HepG2 (cell line): ENCODE results near the gene DTYMK. TPM values are rescaled to one million over a fixed set of nuclear protein-coding genes. Genes with fewer than 3 reads are reported as not detected.
A peak's percentile ranks its signal among the peaks of the same experiment; 100 is the strongest.

Experiments used
- BRCA1 ChIP-seq: sonication (generic); formaldehyde crosslinking; IDR thresholded peaks from 2 replicates; pipeline ENCODE4 v1.4.0; 2020; ENCODE audit warnings: missing genetic modification reagents
- EHMT2 ChIP-seq: fragments of 200-600 bp; sonication (generic); IDR thresholded peaks from 2 replicates; pipeline ENCODE4 v1.7.0; 2017; ENCODE audit warnings: antibody characterized with exemption, low read depth, low read length, borderline replicate concordance
- ETV6 ChIP-seq: sonication (generic); formaldehyde crosslinking; conservative IDR thresholded peaks from 2 replicates; pipeline ENCODE4 v1.4.0; 2020; ENCODE audit warnings: missing genetic modification reagents
- FOXC1 ChIP-seq: sonication (generic); formaldehyde crosslinking; IDR thresholded peaks from 2 replicates; pipeline ENCODE4 v1.8.0; 2022; ENCODE audit warnings: mild to moderate bottlenecking, missing genetic modification reagents, borderline replicate concordance
- GATAD2A ChIP-seq: IDR thresholded peaks from 2 replicates; pipeline ENCODE4 v1.6.1; 2016
- JUN ChIP-seq: sonication (generic); formaldehyde crosslinking; IDR thresholded peaks from 2 replicates; pipeline ENCODE4 v1.4.0; 2020; ENCODE audit warnings: mild to moderate bottlenecking, missing genetic modification reagents
- POLR2A ChIP-seq, 2 experiments: IDR thresholded peaks; 2 replicates each; pipeline ENCODE4 v1.6.1; 2011; ENCODE audit warnings: low read depth in 2 of 2, low read length in 2 of 2, mild to moderate bottlenecking in 1 of 2, moderate library complexity in 1 of 2; ENCODE audit not compliant: insufficient read depth in 1 of 2
- RAD51 ChIP-seq: fragments of 450-650 bp; IDR thresholded peaks from 2 replicates; pipeline ENCODE4 v1.6.1; 2016; ENCODE audit warnings: borderline replicate concordance
- SOX6 ChIP-seq, 2 experiments: fragments of 450-650 bp in 1 of 2; sonication (generic) in 1 of 2; formaldehyde crosslinking in 1 of 2; IDR thresholded peaks; 2 replicates each; pipeline versions ENCODE4 v1.4.0 to v1.6.1; 2017 to 2020; ENCODE audit warnings: antibody characterized with exemption in 1 of 2, mild to moderate bottlenecking in 1 of 2, missing genetic modification reagents in 1 of 2
- THYN1 ChIP-seq: sonication (generic); formaldehyde crosslinking; IDR thresholded peaks from 2 replicates; pipeline ENCODE4 v1.8.1; 2023; ENCODE audit warnings: low read depth, mild to moderate bottlenecking, moderate library complexity, missing genetic modification reagents, borderline replicate concordance
- ZNF572 ChIP-seq: sonication (generic); formaldehyde crosslinking; IDR thresholded peaks from 2 replicates; pipeline ENCODE4 v1.5.1; 2020; ENCODE audit warnings: mild to moderate bottlenecking, missing genetic modification reagents
- ZNF580 ChIP-seq: IDR thresholded peaks from 2 replicates; pipeline ENCODE4 v1.6.1; 2016; ENCODE audit warnings: low read depth, borderline replicate concordance
- ZNF883 ChIP-seq: sonication (generic); formaldehyde crosslinking; IDR thresholded peaks from 2 replicates; pipeline ENCODE4 v1.5.1; 2020; ENCODE audit warnings: mild to moderate bottlenecking, missing genetic modification reagents; ENCODE audit errors: not compliant biosample characterization
- ZSCAN12 ChIP-seq: sonication (generic); formaldehyde crosslinking; IDR thresholded peaks from 2 replicates; pipeline ENCODE4 v1.9.0; 2021; ENCODE audit warnings: mild to moderate bottlenecking, missing genetic modification reagents
- polyA plus RNA-seq, 8 experiments: library from polyadenylated mRNA; depleted of rRNA in 3 of 8; stranded (reverse) in 7 of 8; unstranded in 1 of 8; fragments of >200 nt; fragmentation: Illumina TruSeq in 4 of 8; extraction: Trizol in 4 of 8; gene quantifications; 2 replicates each; pipeline versions ENCODE4 v1.2.1 to v1.2.3, GENCODE V29; 2011 to 2016; ENCODE audit warnings: low read depth in 4 of 8, missing spikeins in 1 of 8, mixed read lengths in 1 of 8; ENCODE audit not compliant: insufficient read depth in 1 of 8
- total RNA-seq, 5 experiments: library from RNA; depleted of rRNA; stranded (reverse); fragments of >200 nt; fragmentation: Illumina TruSeq; extraction: Trizol; gene quantifications; 2 replicates each; pipeline ENCODE4 v1.2.3, GENCODE V29; 2016; ENCODE audit warnings: low read depth in 1 of 5
- TF ChIP-seq, protein P1 (sequence below): conservative IDR thresholded peaks from 2 replicates; pipeline ENCODE4 v1.6.1; 2018; ENCODE audit warnings: missing genetic modification reagents
- TF ChIP-seq, protein P2 (sequence below): sonication (generic); formaldehyde crosslinking; IDR thresholded peaks from 2 replicates; pipeline ENCODE4 v1.4.0; 2020; ENCODE audit warnings: missing genetic modification reagents
- TF ChIP-seq, protein P3 (sequence below): sonication (generic); formaldehyde crosslinking; conservative IDR thresholded peaks from 2 replicates; pipeline ENCODE4 v1.5.0; 2020; ENCODE audit warnings: missing genetic modification reagents
- TF ChIP-seq, protein P4 (sequence below): IDR thresholded peaks from 2 replicates; pipeline ENCODE4 v1.6.1; 2016; ENCODE audit warnings: low read depth

The DTYMK gene
- total and polyA plus RNA-seq, 2 of the 13 experiments (the other 11 are each of a cell fraction or from before 2014, with no cell fraction given): 57.5 to 134 TPM

DNA sequence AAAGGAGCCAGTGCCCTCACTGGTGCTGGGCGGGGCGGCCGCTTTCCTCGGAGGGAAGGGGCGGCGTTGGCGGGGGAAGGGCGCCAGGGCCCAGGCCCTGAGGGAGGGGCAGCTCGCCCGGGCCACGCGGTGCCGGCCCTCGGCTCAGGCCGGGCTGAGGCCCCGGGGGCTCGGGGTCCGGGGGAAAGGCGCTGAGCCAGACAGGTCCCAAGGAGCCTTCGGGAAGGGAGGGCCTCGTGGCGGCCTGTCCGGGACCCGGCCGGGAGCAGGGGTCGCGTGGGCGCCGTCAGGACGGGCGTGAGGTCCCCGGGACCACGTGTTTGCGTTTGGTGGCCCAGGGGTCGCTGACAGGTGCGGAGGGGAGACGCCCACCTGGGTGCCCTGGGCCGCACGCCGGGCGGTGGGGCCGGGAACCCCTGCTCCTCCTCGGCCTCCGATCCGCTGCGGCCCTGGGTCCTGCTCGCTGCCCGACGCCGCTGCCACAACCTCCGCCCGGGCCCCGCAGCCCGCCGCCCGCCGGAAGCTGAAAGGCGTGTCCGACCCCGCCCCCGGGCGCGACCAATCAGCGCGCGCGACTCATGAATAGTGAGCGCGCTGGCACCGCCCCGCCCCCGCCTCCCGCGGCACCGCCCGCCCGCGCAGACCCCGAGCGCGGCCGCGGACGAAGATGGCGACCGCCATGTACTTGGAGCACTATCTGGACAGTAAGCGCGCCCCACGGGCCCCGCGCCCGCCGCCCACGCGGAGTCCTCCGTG, 15.0 kb upstream of the DTYMK start, which contains the start of gene ING5 (continued):
- TF ChIP-seq ZNF883 (peak; percentile 74), RAD51 (no peak), SOX6 (IDR thresholded peaks at IDR 0.05) (no peak), SOX6 (CRISPR knock-in tag; IDR thresholded peaks at IDR 0.05) (peak; percentile 36; the same call in 1 of the 2 replicates), EHMT2 (no peak), ETV6 (CRISPR knock-in tag) (peak; percentile 59; the same call in 1 of the 2 replicates), BRCA1 (CRISPR knock-in tag) (peak; percentile 31; the same call in 1 of the 2 replicates), THYN1 (CRISPR knock-in tag) (0 out of 2 replicates have a peak, but pooled peaks have one; percentile 23), JUN (peak; percentile 38; the same call in 1 of the 2 replicates), ZNF580 (CRISPR knock-in tag) (peak; percentile 80; the same call in 1 of the 2 replicates), GATAD2A (CRISPR knock-in tag) (peak; percentile 60; the same call in 1 of the 2 replicates), ZSCAN12 (CRISPR knock-in tag) (peak; percentile 90), ZNF572 (CRISPR knock-in tag) (0 out of 2 replicates have a peak, but pooled peaks have one; percentile 37), POLR2A (IDR thresholded peaks at IDR 0.05; ENCODE audit: insufficient read depth in 1 of 2, low read depth in 2 of 2, low read length in 2 of 2) (peak; percentile 96 to 99), FOXC1 (peak; percentile 58)
- TF ChIP-seq, protein P1, sequence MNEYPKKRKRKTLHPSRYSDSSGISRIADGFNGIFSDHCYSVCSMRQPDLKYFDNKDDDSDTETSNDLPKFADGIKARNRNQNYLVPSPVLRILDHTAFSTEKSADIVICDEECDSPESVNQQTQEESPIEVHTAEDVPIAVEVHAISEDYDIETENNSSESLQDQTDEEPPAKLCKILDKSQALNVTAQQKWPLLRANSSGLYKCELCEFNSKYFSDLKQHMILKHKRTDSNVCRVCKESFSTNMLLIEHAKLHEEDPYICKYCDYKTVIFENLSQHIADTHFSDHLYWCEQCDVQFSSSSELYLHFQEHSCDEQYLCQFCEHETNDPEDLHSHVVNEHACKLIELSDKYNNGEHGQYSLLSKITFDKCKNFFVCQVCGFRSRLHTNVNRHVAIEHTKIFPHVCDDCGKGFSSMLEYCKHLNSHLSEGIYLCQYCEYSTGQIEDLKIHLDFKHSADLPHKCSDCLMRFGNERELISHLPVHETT (CRISPR knock-in tag): peak; percentile 75
- TF ChIP-seq, protein P2, sequence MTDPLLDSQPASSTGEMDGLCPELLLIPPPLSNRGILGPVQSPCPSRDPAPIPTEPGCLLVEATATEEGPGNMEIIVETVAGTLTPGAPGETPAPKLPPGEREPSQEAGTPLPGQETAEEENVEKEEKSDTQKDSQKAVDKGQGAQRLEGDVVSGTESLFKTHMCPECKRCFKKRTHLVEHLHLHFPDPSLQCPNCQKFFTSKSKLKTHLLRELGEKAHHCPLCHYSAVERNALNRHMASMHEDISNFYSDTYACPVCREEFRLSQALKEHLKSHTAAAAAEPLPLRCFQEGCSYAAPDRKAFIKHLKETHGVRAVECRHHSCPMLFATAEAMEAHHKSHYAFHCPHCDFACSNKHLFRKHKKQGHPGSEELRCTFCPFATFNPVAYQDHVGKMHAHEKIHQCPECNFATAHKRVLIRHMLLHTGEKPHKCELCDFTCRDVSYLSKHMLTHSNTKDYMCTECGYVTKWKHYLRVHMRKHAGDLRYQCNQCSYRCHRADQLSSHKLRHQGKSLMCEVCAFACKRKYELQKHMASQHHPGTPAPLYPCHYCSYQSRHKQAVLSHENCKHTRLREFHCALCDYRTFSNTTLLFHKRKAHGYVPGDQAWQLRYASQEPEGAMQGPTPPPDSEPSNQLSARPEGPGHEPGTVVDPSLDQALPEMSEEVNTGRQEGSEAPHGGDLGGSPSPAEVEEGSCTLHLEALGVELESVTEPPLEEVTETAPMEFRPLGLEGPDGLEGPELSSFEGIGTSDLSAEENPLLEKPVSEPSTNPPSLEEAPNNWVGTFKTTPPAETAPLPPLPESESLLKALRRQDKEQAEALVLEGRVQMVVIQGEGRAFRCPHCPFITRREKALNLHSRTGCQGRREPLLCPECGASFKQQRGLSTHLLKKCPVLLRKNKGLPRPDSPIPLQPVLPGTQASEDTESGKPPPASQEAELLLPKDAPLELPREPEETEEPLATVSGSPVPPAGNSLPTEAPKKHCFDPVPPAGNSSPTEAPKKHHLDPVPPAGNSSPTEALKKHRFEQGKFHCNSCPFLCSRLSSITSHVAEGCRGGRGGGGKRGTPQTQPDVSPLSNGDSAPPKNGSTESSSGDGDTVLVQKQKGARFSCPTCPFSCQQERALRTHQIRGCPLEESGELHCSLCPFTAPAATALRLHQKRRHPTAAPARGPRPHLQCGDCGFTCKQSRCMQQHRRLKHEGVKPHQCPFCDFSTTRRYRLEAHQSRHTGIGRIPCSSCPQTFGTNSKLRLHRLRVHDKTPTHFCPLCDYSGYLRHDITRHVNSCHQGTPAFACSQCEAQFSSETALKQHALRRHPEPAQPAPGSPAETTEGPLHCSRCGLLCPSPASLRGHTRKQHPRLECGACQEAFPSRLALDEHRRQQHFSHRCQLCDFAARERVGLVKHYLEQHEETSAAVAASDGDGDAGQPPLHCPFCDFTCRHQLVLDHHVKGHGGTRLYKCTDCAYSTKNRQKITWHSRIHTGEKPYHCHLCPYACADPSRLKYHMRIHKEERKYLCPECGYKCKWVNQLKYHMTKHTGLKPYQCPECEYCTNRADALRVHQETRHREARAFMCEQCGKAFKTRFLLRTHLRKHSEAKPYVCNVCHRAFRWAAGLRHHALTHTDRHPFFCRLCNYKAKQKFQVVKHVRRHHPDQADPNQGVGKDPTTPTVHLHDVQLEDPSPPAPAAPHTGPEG (CRISPR knock-in tag): peak; percentile 91; the same call in 1 of the 2 replicates
- TF ChIP-seq, protein P3, sequence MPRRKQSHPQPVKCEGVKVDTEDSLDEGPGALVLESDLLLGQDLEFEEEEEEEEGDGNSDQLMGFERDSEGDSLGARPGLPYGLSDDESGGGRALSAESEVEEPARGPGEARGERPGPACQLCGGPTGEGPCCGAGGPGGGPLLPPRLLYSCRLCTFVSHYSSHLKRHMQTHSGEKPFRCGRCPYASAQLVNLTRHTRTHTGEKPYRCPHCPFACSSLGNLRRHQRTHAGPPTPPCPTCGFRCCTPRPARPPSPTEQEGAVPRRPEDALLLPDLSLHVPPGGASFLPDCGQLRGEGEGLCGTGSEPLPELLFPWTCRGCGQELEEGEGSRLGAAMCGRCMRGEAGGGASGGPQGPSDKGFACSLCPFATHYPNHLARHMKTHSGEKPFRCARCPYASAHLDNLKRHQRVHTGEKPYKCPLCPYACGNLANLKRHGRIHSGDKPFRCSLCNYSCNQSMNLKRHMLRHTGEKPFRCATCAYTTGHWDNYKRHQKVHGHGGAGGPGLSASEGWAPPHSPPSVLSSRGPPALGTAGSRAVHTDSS: no peak
- TF ChIP-seq, protein P4, sequence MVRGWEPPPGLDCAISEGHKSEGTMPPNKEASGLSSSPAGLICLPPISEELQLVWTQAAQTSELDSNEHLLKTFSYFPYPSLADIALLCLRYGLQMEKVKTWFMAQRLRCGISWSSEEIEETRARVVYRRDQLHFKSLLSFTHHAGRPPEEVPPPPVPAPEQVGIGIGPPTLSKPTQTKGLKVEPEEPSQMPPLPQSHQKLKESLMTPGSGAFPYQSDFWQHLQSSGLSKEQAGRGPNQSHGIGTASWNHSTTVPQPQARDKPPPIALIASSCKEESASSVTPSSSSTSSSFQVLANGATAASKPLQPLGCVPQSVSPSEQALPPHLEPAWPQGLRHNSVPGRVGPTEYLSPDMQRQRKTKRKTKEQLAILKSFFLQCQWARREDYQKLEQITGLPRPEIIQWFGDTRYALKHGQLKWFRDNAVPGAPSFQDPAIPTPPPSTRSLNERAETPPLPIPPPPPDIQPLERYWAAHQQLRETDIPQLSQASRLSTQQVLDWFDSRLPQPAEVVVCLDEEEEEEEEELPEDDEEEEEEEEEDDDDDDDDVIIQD: peak; percentile 68; the same call in 1 of the 2 replicates
